NOMO-1 (cell line): ENCODE measurements around the gene PELO.
"Not testable (repeated sequence)": the region's sequence is repeated elsewhere in the genome, so short reads cannot be mapped to it uniquely, and the experiment has no call there.

Experiments
- DNase-seq, 2 experiments: peaks; one replicate each; lab custom pipeline; 2025; ENCODE audit not compliant: unreplicated experiment in 2 of 2; lab: John Stamatoyannopoulos, UW

PELO gene

DNA sequence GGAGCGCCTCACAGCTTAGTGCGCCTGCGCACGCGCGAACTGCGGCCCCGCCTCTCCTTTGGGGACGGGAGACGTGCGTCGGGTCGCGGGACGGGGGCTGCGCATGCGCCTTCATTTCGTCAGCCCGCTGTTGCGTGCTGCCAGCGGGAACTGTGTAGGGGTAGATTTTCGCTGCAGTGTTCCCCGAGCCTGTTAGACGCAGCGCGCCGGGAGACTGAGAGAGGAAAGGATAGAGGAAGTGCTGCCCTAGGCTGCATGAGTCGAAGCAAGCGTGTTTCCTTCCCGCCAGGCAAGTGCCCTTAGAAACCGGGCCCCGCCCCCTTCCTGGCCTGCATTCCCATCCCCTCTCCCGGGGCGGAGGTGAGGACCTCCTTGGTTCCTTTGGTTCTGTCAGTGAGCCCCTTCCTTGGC, 12.3 kb downstream of the PELO start:
- DNase-seq, result peak; percentile 93 to 95

DNA sequence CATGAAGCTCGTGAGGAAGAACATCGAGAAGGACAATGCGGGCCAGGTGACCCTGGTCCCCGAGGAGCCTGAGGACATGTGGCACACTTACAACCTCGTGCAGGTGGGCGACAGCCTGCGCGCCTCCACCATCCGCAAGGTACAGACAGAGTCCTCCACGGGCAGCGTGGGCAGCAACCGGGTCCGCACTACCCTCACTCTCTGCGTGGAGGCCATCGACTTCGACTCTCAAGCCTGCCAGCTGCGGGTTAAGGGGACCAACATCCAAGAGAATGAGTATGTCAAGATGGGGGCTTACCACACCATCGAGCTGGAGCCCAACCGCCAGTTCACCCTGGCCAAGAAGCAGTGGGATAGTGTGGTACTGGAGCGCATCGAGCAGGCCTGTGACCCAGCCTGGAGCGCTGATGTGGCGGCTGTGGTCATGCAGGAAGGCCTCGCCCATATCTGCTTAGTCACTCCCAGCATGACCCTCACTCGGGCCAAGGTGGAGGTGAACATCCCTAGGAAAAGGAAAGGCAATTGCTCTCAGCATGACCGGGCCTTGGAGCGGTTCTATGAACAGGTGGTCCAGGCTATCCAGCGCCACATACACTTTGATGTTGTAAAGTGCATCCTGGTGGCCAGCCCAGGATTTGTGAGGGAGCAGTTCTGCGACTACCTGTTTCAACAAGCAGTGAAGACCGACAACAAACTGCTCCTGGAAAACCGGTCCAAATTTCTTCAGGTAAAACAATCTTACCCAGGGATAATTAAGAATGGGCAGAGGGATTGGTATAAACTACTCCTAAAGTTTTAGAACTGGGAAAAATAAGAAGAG, 12.9 kb downstream of the PELO start:
- DNase-seq, result peak in 1 of 2 experiments; percentile 34

DNA sequence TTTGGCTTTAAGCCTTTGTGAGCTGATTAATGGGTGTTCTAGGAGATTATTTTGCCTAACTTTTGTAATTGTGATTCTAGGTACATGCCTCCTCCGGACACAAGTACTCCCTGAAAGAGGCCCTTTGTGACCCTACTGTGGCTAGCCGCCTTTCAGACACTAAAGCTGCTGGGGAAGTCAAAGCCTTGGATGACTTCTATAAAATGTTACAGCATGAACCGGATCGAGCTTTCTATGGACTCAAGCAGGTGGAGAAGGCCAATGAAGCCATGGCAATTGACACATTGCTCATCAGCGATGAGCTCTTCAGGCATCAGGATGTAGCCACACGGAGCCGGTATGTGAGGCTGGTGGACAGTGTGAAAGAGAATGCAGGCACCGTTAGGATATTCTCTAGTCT, 13.6 kb downstream of the PELO start:
- peak in 1 of 2 experiments; percentile 19 for DNase-seq

DNA sequence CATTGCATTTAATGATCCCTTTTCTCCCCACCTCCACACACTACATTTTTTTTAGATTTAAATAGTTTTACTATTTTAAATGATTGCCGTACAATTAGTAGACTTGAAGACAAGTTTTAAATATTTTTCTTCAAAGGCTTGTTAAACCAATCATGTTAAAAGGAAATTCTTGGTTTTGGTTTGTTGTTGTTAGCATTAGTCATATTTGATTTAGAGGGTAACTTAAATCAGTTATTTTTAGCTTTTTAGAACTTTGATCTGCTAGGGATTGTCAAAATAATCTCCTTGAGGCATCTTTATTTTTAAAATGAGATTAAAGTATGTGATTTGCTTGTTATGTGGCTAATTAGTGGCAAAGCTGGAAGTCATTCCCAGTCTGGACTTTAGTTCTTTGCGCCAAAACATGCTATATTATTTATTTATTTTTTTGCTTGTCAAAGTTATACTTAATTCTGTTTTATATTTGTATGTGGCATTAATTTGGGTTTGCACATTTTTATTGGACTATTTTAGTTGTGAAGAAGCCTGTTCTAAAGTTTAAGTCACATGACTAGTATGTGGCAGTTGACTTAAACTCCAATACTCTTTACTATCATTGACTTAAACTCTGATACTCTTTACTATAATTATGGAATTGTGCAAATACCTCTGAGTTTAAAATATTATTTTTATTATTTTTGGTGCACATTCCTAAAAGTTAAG, 14.7 kb downstream of the PELO start:
- DNase-seq, result no peak

- no peak for DNase-seq
Measured at GRCh38 chr5:52802974-52803336, 15.2 kb downstream of the PELO start.

- peak in 1 of 2 experiments; percentile 64 for DNase-seq
Measured at GRCh38 chr5:52804387-52804791, 16.7 kb downstream of the PELO start.

- peak; percentile 23 to 27 for DNase-seq
Measured at GRCh38 chr5:52804981-52805380, 17.3 kb downstream of the PELO start.

GRCh38 chr5:52805615-52806014, 17.9 kb downstream of the PELO start:
- peak in 1 of 2 experiments; percentile 39 for DNase-seq

DNA sequence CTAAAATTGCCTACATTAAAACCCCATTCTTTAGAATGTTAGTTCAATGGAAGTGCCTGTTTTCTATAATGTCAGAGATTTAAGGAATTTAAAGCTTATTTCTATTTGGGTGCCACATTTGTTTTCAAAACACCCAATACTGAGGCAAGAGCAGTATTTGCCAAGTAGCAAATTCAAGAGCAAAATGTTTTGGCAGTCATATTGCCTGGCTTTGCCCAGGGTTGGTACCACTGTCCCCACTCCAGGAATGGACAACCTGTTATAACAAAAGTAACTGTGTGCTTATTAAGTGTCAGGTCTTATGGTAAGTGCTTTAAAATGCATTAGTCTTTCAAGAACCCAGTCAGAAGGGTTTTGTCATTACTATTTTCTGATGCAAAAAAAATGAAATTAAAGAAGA, 19.3 kb downstream of the PELO start:
- no peak for DNase-seq

GRCh38 chr5:52807723-52808122, 20.0 kb downstream of the PELO start:
- DNase-seq, result no peak

GRCh38 chr5:52808316-52808901, 20.7 kb downstream of the PELO start:
- no peak for DNase-seq

GRCh38 chr5:52809884-52810283, 22.2 kb downstream of the PELO start:
- peak in 1 of 2 experiments; percentile 62 for DNase-seq

- DNase-seq, result no peak
Measured at GRCh38 chr5:52810426-52810825, 22.7 kb downstream of the PELO start.

- DNase-seq, result peak; percentile 71 to 94
Measured at GRCh38 chr5:52811067-52811749, 23.5 kb downstream of the PELO start.

DNA sequence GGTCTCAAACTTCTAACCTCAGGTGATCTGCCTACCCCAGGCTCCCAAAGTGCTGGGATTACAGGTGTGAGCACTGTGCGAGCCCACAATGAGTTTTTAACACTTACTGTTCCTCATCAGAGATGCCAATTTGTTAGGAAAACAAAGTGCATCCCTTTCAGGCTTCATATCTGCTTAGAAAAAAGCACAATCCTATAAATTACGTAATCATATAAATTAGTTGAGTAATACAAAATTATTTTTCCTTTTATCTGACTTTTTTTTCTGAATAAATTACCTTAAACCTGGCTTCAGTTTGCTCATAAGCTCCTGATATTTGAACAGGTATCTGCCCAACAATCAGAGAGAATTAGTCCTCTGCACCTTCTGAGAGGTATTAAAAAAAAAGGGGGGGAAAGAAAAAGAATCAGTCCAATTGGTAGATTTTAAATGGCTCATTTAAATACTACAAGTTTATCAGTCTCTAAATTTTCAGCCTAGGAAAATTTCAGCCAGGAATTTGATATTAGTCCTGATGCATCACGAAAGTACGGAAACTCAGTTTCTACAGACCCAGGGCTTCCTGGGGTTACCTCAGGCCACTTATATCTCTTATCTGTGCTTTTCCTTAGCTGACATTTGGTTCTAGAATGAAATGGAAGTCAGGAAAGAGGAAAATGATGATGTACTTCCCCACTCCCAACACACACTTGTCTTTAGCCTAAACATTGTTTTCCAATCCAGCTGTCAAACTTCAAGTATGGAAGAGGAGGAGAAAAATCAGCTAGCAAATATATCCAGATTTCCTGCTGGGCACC, 26.8 kb downstream of the PELO start:
- DNase-seq, result no peak

DNA sequence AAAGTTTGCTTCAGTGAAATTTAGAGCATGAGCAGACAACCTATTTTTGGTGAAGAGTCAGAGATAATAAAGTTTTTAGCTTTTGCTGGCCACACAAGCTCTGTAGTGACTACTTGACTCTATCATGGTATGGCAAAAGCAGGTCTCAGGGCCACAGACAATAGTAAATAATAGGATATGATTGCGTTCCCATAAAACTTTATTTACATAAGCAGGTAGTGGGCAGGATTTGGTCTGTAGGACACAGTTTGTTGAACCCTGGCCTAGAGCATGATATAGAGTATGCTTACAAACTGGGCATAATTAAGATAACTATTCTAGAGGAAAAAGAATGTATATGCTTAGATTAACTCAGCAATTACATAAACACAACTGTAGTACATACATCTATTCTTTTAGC, 30.1 kb downstream of the PELO start:
- no peak for DNase-seq

- no peak for DNase-seq
Measured at GRCh38 chr5:52818360-52818759, 30.6 kb downstream of the PELO start.

GRCh38 chr5:52818807-52819206, 31.1 kb downstream of the PELO start:
- DNase-seq, result not testable (repeated sequence)

DNA sequence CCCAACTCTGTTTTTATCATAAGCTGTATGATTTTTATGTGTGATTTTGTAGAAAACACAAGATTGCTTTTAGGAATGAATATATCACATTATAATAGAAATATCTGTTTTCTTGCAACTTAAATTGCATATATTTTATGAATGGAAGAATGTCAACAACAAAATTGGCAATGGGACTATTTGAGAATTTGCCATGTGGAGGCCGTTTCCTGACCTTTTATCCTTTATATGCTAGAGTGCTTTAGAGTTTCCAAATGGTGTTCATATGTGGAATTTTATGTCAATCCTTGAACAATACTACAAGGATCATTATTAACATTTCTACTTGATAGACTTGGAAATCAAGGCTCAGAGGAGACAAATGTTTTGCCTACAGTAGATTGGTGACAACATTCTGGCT, 34.2 kb downstream of the PELO start:
- DNase-seq, result no peak

DNA sequence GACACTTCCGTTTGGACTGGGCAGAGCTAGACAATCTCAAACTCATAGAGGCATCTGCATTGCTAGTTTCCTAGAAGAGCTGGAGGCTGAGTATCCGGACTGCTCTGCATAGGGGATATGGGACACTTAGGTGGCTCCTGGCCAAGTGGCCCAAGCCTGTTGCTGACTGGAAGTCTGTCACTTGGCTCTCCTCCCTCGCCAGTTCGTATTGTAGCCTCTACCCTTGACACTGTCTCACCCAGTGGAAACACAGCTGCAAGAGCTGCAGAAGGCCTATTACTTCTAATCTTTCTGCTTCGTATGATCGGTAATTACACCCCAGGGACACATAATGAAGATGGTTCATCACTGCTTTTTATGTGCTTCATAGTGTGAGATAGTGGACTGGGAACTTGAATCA, 34.7 kb downstream of the PELO start:
- no peak for DNase-seq
